ENCODE results near the gene ITGB3. TPM values are rescaled to one million over a fixed set of nuclear protein-coding genes. Genes with fewer than 3 reads are reported as not detected.

Gene ITGB3
- total RNA-seq, 1 donor from 2014 or later = 6.6 TPM

DNA sequence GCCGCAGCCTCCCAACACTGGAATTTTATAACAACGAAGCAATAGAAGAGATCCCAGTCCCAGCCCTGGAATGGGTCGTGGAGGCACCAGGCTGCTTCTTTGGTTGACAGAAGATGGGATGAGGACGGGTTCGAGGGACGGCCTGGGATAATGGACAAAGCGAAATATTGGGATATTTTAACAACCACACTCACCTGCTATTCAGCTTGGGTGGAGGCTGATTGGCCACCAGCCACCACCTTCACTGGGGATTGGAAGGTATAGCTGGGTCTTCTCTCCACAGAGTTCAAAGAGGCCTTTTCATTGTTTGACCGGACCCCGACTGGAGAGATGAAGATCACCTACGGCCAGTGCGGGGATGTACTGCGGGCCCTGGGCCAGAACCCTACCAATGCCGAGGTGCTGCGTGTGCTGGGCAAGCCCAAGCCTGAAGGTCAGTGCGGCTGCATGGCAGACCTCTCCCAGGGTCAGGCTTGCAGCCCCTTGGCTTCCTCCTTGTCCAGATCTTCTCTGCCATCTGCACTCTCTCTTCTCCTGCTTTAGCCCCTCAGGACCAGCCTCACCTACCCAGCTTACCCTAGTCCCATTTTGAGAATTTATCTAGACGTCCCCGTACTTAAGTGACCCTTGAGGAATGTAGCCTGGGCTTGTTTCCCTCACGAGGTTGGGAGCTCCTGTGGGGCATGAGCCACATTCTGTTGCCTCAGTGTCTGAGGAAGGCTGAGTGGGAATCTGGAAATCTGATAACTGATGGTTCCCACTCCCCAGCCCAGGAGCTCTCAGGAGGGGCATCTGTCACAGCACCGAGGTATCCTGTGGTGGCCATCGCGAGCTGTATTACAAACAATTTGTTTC, 33.8 kb upstream of the ITGB3 start:
- DNase-seq (no peak), ATAC-seq (no peak)
- no peak overlapping the region for H3K4me3 ChIP-seq
- no peaks in the 10 kb centered on the region for H3K27me3 ChIP-seq
- H3K4me1 ChIP-seq = peaks cover 18% of the 10 kb centered on the region
- no peaks in the 10 kb centered on the region for H3K36me3 ChIP-seq
- TF ChIP-seq, protein P1, sequence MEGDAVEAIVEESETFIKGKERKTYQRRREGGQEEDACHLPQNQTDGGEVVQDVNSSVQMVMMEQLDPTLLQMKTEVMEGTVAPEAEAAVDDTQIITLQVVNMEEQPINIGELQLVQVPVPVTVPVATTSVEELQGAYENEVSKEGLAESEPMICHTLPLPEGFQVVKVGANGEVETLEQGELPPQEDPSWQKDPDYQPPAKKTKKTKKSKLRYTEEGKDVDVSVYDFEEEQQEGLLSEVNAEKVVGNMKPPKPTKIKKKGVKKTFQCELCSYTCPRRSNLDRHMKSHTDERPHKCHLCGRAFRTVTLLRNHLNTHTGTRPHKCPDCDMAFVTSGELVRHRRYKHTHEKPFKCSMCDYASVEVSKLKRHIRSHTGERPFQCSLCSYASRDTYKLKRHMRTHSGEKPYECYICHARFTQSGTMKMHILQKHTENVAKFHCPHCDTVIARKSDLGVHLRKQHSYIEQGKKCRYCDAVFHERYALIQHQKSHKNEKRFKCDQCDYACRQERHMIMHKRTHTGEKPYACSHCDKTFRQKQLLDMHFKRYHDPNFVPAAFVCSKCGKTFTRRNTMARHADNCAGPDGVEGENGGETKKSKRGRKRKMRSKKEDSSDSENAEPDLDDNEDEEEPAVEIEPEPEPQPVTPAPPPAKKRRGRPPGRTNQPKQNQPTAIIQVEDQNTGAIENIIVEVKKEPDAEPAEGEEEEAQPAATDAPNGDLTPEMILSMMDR (IDR thresholded peaks at IDR 0.05) = no peak
- H3K9me3 ChIP-seq = no peaks in the 10 kb centered on the region
- no peak overlapping the region for H3K27ac ChIP-seq
- intact Hi-C loops (cut with DNase I) = no loop called here

- ATAC-seq (no peak), DNase-seq (no peak)
- H3K27ac ChIP-seq = no peak overlapping the region
- no peaks in the 10 kb centered on the region for H3K27me3 ChIP-seq
- H3K9me3 ChIP-seq = no peaks in the 10 kb centered on the region
- no peaks in the 10 kb centered on the region for H3K36me3 ChIP-seq
- H3K4me3 ChIP-seq = no peak overlapping the region
- intact Hi-C loops (cut with DNase I) = no loop called here
- TF ChIP-seq, protein P1 (IDR thresholded peaks at IDR 0.05) = no peak
- peaks cover 24% of the 10 kb centered on the region for H3K4me1 ChIP-seq
These were observed 33.1 kb upstream of the ITGB3 start for GRCh38 chr17:47220531-47220999.

- ATAC-seq = no peak
These were observed 32.5 kb upstream of the ITGB3 start for GRCh38 chr17:47221154-47221553.

GRCh38 chr17:47222047-47222446, 31.6 kb upstream of the ITGB3 start:
- H3K4me1 ChIP-seq = peaks cover 32% of the 10 kb centered on the region
- TF ChIP-seq, protein P1 (IDR thresholded peaks at IDR 0.05) = no peak
- no peaks in the 10 kb centered on the region for H3K9me3 ChIP-seq
- no peaks in the 10 kb centered on the region for H3K27me3 ChIP-seq
- H3K27ac ChIP-seq = no peak overlapping the region
- intact Hi-C loops (cut with DNase I) = no loop called here
- no peaks in the 10 kb centered on the region for H3K36me3 ChIP-seq
- ATAC-seq (no peak), DNase-seq (no peak)
- no peak overlapping the region for H3K4me3 ChIP-seq

More at GRCh38 chr17:47221154-47221553, 32.5 kb upstream of the ITGB3 start:
- TF ChIP-seq, protein P1 (IDR thresholded peaks at IDR 0.05) = no peak
- Histone ChIP-seq H3K36me3 (no peaks in the 10 kb centered on the region), H3K27me3 (no peaks in the 10 kb centered on the region), H3K4me3 (no peak overlapping the region), H3K9me3 (no peaks in the 10 kb centered on the region), H3K27ac (no peak overlapping the region), H3K4me1 (peaks cover 30% of the 10 kb centered on the region)
- no peak for DNase-seq
- intact Hi-C loops (cut with DNase I) = no loop called here

DNA sequence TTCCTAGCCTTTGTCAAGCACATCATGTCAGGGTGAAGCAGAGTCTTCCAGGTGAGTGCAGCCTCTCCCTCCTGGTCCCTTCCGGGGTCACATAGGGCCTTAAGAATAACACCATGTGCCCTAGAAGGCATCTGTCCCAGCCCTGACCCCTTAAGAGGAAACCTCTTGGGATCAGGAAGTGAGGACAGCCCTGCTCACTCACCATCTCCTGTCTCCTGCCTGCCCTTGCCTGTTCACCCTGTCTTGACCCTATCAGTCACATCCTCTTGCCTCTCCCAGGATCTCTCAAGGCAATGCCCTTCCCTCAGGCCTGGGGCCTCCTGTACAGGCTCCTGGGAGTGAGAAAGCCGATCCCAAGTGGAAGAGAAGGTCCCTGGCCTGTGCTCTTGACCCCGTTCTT, 30.6 kb upstream of the ITGB3 start:
- no peak for DNase-seq

More for the DNA sequence above, 30.6 kb upstream of the ITGB3 start:
- H3K27ac ChIP-seq = no peak overlapping the region
- H3K27me3 ChIP-seq = no peaks in the 10 kb centered on the region
- H3K9me3 ChIP-seq = no peaks in the 10 kb centered on the region
- TF ChIP-seq, protein P1 (IDR thresholded peaks at IDR 0.05) = no peak
- peaks cover 32% of the 10 kb centered on the region for H3K4me1 ChIP-seq
- no peaks in the 10 kb centered on the region for H3K36me3 ChIP-seq
- intact Hi-C loops (cut with DNase I) = no loop called here
- no peak overlapping the region for H3K4me3 ChIP-seq
- ATAC-seq = no peak

Measured in upper lobe of right lung (tissue), 1 donor.